GM18526 (cell line): ENCODE measurements around the gene CCDC102A.

Source experiments
- POLR2A ChIP-seq: IDR thresholded peaks from 3 replicates; pipeline ENCODE4 v1.6.1; 2011; ENCODE audit not compliant: insufficient read length; ENCODE audit errors: extremely low read depth

Gene CCDC102A

DNA sequence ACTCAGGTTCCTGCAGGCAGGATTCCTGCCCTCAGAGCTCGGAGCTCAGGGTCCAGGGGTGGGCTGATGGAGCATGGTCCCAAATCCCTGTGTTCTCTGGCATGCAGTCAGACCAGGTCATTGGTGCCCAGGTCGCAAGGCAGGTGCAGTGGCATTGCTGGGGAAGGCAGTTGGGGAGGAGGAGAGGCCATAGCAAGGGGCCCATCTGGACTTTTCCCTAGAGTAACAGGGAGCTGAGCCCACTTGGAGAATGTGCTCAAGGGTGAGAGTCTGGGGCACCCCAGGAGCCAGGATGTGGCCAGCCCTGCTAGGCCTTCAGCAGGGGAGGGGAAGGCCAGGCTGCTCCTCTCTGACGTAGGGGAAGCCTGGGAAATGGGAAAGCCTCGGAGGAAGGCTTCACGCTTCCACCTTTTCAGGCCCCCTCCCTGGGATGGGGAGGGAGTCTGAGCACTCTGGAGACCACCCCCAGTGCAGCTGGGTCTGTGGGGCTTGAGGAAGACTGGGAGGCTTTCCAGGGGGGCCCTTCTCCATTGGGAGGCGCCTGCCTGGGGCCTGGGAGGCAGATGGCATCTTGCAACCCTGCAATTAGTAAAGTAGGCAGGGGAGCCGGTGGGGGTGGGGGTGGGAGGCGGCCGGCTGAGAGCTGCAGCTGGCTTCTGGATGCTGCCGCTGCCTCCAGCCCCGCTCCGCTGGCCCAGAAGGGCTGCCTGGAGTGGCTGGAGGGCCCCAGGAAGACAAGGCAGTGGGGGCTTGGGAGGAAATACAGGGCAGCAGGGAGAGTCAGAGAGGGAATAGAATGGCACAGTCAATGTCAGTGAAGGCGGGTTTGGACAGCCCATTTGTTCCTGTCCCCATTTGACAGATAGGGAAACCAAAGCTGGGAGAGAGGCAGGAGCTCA lies 29.0 kb downstream of the CCDC102A start:
- TF ChIP-seq POLR2A: no peak

DNA sequence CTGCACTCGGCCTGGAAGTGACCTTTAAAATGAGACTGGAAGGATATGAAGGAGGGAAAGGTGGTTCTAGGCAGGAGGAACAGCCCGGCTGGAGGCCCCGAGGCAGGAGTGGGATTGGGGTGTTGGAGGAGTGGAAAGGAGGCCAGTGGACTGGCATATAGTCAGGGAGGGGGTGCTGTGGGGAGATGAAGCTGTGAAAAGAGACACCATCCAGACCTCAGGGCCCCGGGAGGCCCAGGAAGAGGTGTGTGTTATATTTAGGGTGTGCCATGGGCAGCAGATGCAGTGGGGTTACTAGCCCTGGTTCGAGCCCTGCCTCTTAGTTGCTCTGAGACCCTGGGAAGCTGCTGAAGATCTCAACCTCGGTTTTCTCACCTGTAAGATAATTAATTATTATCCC lies 31.2 kb downstream of the CCDC102A start:
- TF ChIP-seq POLR2A: no peak

DNA sequence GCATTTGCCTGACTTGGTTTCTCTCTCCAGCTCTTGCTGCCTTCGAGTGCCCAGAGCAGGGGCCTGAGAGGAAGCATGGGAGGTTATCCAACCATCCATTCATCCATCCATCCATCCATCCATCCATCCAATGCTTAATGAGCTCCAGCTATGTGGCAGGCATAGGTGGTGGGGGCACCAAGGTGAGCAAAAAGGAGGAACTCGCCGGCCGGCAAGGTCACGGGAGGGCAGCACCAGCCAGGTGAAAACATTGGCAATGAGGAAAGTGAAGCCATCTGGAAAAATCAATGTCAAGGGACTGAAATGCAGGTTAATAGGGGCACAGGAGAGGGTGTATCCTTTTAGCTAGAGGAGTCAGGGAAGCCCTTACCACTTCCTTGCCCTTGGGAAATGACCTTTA lies 31.9 kb downstream of the CCDC102A start:
- no peak for TF ChIP-seq POLR2A

DNA sequence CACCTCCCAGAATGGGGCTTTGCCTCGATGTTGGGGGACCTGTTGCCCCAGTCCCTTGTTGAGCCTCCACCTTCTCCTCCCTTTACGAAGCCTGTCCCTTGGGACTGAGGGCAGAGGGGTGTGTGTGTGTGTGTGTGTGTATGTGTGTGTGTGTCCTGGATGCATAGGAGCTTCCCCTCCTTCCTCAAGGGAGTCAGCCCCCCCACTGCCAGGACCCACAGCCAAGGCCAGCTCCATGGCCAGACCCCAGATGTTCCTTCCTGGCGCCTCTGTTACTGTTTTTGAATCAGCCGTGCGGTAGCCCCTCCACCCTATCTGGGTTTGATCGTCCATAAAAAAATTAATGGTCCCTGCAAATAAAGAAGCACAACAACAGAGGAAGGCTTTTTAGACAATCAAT lies 32.4 kb downstream of the CCDC102A start:
- TF ChIP-seq POLR2A: no peak

DNA sequence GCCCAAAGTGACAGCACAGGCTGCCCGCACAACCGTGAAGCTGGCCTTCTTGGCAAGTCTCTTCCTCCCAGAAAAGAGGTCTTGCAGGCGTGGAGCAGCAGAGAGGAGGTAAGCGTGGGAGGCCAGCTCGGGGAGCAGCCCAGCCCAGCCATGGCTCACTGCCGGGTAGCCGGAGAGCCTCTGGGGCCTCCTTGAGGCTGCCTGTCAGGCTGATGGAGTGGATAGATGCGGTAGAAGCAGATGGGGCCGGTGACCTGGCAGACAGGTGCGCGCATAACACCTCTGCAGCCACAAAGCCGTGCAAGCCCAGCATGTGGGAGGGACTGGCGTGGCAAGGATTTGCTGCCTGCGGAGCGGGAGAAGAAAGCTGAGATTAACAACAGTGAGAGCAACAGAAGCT lies 33.0 kb downstream of the CCDC102A start:
- TF ChIP-seq POLR2A: no peak

DNA sequence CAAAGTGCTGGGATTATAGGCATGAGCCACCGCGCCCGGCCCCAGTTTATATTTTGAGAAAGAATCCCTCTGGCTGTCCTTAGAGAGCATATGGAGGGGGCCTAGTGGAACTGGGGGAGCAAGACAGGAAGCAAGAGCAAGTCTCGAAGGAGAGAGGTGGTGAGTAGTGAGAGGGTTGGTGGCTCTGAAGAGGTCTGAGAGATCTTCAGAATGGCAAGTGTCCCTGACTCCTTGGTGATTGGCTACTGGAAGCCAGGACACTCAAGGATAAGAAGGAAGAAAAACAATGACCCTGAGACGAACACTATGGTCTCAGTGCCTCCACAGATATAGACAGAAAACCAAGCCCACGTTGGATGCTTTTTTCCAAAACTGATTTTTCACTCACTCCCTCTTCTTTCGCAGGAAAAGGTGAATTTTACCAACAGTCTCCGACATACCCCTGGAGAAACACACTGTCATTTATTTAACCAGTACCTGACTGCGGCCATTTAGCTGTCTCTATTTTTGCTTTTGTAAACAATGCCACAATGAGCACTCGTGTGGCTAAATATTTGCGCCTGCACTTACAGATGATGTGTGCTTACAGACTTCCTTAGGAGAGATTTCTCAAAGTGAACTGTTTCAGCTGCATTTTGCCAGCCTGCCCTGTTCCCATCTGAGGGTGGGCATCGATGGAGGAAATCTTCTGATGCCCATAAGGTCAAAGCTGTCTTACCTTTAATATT lies 34.2 kb downstream of the CCDC102A start:
- TF ChIP-seq POLR2A: no peak

DNA sequence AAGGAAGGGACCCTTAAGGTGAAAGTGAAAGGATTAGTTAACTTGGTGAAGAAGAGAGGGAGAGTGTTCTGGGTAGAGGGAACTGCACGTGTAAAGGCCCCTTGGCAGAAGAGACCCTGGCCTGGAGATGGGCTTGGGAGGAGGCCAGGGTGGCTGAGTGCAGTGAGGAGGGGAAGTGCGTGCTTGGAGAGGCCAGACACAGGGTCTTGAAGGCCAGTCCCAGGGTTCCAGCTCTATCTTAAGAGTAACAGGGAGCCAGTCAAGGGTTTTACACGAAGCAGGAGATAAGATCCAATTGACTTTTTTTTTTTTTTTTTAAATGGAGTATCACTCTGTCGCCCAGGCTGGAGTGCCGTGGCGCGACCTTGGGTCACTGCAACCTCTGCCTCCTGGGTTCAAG lies 34.9 kb downstream of the CCDC102A start:
- no peak for TF ChIP-seq POLR2A

DNA sequence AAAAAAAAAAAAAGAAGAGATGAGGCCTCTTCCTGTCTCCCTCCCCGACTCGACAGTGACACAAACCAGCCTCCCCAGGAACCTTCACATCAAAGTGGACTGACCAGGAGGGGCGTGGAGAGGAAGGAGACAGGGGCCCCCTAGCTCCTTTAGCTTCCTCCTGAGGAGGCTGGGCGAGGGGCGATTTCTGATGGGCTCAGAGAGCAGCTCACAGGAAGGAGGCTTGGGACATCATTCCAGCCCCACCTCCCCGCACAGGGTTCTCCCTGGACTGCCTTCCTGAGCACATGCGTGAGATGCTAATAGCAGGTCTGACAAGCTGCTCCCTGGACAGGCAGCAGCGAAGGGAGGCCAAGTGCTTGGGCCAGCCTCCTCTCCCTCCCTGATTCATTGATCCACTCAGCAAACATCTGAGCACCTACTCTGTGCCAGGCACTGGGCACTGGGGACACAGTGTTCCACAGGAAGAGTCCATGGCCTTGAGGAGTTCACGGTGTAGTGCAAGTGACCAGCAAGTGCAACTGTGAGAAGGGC lies 35.7 kb downstream of the CCDC102A start:
- TF ChIP-seq POLR2A: no peak

DNA sequence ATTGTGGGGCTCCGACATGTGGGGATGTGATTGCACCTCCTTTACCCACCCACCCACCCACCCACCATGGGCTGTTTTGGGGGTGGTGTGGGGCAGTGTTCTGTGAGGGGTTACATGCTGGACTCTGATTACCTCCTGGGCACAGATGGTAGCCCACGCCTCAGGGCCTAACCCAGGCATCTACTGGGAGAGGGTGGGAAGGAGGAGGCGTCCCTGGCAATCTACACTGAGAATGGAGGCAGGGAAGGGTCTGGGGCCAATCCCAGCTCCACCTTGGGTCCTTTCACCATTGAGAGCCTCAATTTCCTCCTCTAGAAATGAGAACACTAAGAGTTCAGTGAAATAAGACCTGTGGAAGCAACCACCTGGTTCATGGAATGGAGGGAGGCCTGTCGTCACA lies 38.3 kb downstream of the CCDC102A start:
- TF ChIP-seq POLR2A: no peak

DNA sequence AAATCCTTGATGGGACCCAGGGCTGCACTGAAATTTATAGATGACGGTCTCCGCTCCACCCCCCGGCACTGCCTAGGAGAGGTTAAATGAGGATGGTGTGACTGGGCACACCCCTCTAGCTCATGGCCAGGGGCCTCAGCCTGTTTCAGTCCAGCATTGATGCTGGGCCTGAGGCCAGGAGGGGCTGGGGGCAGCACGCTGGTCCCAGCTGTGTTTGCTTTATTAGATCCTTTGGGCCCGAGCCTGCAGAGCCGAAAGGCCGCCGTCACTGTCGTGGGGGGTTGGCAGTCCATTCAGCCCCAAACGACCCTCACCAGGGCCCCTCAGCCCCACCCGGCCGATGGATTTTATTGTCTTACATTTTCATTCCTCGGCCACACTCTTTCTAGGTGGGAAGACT lies 39.2 kb downstream of the CCDC102A start:
- TF ChIP-seq POLR2A: no peak

DNA sequence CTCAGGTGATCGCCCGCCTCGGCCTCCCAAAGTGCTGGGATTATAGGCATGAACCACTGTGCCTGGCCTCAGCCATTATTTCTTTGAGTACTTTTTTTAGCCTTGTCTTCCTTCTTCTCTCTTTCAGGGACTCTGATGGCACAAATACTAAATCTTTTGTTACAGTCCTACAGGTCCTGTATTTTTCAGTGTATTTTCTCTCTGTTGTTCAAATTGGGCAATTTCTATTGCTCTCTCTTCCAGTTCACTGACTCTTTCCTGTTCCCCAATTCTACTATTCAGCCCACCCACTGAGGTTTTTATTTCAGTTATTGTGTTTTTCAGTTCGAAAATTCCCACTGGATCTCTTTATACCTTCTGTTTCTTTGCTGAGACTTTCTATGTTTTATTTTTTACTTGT lies 42.6 kb downstream of the CCDC102A start:
- no peak for TF ChIP-seq POLR2A

DNA sequence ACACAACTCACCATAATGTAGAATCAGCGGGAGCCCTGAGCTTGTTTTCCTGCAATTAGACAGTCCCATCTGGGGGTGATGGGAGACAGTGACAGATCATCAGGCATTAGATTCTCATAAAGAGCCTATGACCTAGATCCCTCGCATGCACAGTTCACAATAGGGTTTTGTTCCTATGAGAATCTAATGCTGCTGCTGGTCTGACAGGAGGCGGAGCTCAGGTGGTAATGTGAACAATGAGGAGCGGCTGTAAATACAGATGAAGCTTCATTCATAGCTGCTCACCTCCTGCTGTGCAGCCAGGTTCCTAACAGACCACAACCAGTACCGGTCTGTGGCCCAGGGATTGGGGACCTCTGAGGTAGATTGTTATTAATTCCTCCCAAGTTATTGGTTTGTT lies 47.1 kb downstream of the CCDC102A start:
- TF ChIP-seq POLR2A: no peak

DNA sequence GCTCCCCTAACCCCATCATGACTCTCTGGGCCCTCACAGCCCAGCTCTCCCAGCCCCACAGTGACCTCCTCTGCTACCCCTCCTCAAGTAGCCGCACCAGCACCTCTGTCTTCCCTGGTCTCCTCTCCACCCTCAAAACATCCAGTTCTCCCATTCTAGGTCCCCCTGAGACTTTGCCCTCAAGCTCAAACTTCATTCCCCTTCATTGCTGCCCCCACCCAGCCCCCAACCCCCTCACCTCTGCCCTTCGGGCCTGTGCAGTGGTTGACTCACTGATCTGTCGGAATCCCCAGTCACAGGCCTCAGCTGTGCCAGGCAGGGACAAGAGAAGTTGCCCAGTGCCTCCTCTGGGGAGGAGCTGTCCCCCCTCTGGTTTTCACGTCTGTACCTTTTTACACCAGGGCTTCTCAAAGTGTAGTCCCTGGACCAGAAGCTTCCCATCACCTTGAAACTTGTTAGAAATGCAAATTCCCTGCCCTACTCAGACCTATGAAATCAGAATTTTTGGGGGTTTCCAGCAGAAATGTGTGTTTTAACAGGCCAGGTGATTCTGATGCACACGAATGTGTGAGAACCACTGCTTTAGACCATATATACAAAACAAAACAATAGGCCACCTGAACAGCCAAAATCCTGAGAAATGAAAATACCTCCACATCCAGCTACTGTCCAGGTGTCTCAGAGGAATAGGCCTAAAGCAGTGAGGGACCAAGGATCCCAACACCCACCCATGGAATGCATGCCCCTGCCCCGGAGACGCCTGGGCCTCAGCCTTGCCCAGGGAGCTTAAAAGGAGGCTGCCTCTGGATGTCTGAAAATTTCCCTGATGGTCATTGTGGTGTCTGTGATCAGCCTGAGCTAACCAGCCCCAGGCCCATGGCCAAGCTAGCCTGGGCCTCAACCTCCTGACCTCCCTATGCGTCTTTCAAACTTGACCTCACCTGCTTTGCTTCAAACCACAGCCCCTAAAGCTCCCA lies 49.2 kb downstream of the CCDC102A start:
- TF ChIP-seq POLR2A: no peak

DNA sequence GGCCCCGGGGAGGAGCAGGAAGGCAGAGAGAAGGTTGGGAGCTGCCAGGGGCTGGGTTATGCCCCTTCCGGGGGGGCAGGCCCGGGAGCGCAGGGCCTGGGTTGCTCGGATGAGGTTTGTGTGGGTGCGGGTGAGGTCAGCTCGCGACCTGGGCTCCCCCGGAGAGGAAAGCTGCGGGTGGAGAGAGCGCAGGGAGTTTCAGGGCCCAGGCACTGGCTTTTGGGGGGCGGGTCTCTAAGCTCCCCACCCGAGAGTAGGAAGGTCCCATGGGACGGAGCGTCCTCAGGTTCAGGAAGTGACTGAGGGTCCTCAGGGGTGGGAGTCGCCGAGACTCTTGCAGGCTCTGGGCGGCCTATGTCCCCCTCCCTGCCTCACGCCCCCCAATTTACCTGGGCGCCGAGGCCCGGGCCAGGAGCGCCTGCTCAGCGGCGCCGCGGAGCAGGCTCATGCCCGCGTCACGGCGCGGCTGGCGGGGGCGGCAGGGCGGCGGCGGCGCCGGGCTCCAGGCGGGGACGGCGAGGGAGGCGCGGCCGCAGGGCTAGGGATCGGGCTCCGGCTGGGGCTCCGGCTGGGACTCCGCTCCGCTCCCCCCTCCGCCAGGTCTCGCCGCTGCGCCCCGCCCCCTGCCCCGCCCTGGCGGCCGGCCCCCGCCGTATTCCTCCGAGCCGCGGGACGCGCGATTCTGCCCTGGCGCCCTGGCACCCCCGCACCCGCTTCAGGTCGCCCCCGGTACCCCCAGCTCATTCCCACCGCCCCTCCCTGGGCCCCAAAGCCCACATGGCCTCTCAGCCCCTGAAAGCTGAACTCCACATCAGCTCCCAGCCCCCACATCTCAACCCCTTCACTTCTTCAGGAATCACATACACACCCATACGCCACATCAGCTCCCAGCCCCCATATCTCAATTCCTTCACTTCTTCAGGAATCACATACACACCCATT lies 50.2 kb downstream of the CCDC102A start, which contains the start of gene DOK4:
TSS of gene DOK4 (minus strand) at position 578 of the 942 bp plus-strand sequence. CDS start 6,986 bp downstream, outside the sequence.
- TF ChIP-seq POLR2A: no peak
